ACHN (cell line): Measurements from ENCODE around the gene VPS26C.
"Not testable (repeated sequence)": the region's sequence is repeated elsewhere in the genome, so short reads cannot be mapped to it uniquely, and the experiment has no call there.

Experiments used
- DNase-seq: peaks from one replicate; pipeline ENCODE4 v3.0.0-alpha.2; 2015
- in situ Hi-C: cut with HindIII; loops from 2 replicates; pipeline ENCODE4 v1.10.0; 2017; ENCODE audit warnings: low sequenced_read_pairs, low pct_ligation_motif_present, low pct_unique_long_range_greater_than_20kb

Gene VPS26C

DNA sequence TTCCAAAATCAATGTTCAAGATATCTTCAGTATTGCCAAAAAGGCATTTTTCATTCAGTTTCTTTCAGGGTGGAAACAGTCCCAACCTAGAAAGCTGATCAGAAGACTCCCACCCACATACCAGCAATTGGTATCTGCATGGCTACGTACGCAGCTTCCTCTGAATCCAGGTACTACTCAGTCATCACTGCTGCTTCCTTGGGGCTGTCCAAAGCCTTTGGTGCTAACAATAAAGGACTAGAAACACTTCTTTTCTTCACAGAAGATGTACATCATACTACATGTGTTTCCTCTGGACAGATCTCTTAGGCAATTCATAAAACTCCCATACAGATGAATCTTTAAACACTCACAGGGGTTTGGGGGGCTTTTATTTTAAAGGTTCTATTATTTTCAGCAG is 29.8 kb downstream of the VPS26C start:
- in situ Hi-C loops: no loop called here
- DNase-seq: no peak

DNA sequence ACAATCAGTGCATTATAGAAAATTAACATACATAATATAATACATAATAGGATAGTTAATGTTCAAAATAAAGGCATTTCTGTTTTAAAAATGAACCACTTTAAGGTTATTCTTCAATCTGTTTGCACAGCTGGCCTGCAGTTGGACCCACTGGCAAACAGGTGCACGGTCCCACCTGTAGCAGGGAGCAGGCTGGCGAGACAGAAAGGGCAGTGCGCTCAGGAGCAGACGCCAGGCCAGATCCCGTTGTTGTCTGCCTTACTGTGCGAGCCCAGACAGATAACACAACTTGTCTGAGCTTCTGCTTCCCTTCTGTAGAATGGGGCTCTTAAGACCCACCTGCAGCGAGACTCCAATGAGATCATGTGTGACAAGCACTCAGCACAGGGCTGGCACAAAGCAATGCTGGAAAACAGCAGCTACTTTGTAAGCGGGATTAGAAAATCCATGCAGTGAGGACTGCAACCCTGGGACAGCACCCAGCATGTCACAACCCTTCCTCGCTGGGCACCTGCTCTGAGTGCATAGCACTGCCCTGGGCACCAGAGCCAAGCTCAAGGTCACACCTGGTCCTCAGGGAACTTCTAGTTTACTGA is 33.5 kb downstream of the VPS26C start:
- DNase-seq: no peak
- in situ Hi-C loops: no loop called here

DNA sequence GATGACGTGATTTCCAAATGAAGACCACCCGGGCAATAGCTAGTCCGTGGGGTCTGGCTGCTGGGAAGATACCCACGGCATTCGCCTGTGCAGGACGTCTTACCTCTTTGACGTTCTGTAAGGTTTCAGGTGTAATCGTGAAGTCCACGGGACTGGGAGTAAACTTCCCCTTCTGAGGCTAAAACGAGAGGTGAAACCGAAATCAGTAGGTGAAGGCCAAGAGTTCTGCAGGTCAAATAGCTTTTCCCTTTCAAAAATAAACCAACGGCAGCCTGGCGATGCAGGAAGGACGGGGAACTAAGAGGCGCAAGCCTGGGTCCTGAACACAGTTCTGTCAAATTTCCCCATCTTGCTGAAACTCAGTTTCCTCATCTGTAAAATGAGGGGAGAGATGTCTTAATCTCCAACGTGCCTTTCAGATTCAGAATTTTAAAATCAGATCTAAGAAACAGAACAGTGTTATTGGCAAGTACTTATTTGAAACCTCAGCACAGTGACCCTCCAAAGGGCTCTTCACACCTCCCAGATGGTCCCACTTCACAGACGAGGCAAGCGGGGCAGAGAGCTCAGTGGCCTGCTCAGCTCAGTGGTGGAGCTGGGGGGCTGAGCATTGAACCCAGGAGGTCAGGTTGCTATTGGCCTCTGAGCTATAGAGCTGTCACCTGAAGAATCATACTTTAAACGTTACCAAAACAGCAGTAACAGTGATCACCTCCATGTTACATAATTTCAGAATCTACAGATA is 34.7 kb downstream of the VPS26C start:
- DNase-seq: no peak
- in situ Hi-C loops: no loop called here

DNA sequence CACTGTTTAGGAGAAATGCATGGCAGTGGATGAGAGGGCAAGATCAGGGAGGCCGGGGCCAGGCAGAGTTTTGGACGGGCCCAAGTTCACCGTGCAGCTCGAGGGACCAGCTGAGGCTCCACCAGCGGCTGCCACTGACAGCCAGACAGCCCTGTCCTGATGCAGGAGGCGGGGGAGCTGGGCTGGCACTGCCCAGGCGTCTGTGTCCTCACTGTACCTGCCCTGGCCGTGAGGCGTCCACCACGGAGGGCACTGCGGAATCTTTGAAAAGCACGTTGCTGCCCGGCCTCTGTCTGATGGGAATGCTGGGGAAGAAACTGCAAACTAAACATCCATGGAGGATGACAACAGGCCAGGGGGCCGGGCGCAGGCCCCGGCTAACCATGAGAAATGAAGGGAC is 35.5 kb downstream of the VPS26C start:
- DNase-seq: no peak
- in situ Hi-C loops: no loop called here

DNA sequence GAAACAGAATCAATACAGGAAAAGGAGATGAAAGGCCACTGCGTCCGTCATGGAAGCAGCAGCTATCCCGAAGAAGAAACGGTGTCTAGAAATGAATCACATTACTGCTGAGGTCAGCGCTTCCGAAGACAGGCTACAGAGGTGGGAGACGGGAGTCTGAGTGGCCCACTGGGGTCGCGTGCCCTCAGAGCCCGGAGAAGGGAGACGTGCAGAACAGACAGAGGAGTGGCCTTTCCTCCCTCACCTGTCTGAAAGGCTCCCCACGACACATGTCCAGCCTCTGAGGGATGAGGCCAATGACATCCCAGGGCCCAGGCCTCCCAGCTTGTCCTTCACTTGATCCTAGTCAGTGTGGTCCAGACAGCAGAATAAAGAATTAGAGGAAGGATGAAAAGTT is 35.9 kb downstream of the VPS26C start:
- in situ Hi-C loops: no loop called here
- no peak for DNase-seq

DNA sequence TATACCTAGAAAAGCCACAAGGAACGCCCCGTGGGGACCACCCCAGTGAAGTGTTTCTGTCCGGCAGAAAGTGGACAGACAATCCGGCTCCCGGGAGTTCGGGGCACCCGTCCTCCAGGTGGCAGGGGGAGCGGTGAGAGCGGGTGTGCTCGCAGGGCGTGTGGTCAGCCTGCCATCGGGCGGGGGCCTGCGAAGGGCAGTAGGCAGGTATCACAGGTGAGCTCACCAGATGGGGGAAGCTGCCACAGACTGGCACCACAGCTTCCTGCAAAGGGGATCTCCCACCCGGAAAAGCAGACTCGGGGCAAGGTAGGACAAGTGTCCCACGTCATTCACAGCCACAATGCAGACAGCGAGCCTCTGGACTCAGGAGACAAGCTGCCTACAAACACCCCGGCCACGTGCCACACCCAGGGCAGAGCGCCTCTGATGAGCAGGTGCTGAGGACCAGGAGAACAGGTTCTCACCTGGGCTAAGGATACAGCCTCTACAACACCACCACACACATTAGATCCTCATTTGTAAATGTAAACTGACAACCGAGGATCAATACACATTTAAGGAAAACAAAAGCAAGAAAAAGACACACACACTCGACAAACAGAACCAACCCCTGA is 36.4 kb downstream of the VPS26C start:
- in situ Hi-C loops: no loop called here
- DNase-seq: no peak

DNA sequence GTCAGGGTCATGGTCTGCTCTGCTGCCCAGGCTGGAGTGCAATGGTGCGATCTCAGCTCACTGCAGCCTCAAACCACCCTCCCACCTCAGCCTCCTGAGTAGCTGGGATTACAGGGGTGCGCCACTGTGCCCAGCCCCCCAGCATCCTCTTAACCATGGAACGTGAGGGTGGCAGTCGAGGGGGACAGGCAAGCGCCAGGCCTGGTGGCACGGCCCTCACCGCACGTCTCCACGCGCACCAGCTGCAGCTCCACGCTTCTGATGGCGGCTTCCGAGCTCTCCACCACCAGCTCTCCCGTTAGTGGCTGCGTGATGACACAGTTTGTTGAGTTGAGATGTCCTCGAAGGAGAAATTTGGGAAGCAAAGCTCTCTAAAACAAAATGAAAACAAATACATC is 39.1 kb downstream of the VPS26C start:
- in situ Hi-C loops: no loop called here
- DNase-seq: no peak

DNA sequence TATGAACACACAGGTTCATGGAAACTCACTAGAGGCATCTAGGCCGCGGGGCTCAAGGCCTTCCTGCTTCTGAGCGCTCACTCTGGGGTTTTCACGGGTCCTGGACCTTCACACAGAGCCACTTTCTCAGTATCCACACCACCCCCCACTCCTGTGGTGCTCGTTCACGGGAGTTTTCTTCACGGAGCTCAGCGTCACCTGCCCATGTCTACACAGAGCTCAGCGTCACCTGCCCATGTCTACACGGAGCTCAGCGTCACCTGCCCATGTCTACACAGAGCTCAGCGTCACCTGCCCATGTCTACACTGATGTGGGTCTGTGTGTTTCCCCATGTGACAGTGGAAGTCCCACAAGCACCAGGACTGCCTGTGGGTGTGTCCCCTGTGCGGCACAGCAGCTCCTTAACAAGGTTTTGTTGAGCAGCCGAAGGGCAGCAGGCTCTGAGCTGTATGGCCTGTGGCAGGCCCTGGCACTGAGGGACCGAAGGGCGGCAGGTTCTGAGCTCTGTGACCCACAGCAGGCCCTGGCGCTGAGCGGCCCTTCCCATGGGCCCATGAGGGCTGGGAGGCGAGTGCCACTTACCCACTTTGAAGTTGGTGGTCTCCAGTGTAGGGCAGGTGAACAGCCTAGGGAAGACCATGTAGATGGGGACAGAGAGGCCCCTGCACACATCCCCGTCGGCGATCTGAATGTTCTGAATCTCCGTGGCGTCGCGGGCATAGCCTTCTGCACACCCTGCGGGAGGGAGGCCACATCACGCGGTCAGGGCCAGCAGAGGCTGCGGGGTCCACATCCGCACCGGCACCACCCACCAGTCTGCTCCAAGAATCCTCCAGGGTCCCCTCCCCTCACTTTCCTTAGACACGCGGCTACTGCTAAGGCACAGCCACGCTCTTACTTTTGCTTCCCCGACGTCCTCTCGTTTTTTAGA is 39.8 kb downstream of the VPS26C start:
- no peak for DNase-seq
- in situ Hi-C loops: no loop called here

DNA sequence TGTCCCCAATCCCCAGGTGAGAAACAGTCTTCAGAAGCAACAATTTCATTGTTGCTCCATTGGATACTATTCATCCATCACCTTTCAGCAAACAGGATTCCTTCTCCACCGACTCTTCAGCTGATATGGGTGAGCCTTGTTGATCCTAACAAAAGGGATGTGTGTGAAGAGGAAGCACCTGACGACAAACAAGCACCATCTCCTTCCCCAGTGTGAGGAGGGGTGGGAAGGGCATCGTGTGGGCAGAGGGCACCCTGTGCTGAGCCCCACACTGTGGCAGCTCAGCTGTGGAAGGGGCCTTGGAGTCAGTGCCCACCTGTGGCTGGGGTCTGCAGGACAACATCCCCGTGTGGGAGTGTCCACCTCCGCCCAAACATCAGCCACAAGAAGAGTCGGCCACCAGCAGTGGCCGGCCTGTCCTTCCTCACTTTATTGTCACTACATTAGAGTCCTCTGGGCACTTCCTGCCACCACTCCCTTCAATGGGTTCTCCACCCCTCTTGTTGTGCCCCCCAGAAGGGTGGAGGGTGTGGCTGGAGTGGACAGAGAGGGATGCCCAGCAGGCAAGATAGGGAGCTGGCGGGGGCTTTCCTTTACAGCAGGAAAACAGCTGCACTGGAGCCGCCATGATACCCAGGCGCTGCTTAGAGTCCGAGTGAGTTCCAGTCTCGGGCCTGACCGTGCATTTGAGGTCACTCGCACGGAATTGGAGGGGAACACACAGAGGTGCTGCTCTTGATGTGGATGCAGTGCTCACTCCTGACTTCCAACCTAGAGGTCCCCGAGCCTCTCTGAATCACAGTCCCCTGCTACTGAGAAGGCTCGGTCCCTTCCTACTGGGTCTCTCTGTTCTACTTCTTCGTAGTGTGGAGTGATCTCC is 40.9 kb downstream of the VPS26C start:
- in situ Hi-C loops: no loop called here
- DNase-seq: no peak

DNA sequence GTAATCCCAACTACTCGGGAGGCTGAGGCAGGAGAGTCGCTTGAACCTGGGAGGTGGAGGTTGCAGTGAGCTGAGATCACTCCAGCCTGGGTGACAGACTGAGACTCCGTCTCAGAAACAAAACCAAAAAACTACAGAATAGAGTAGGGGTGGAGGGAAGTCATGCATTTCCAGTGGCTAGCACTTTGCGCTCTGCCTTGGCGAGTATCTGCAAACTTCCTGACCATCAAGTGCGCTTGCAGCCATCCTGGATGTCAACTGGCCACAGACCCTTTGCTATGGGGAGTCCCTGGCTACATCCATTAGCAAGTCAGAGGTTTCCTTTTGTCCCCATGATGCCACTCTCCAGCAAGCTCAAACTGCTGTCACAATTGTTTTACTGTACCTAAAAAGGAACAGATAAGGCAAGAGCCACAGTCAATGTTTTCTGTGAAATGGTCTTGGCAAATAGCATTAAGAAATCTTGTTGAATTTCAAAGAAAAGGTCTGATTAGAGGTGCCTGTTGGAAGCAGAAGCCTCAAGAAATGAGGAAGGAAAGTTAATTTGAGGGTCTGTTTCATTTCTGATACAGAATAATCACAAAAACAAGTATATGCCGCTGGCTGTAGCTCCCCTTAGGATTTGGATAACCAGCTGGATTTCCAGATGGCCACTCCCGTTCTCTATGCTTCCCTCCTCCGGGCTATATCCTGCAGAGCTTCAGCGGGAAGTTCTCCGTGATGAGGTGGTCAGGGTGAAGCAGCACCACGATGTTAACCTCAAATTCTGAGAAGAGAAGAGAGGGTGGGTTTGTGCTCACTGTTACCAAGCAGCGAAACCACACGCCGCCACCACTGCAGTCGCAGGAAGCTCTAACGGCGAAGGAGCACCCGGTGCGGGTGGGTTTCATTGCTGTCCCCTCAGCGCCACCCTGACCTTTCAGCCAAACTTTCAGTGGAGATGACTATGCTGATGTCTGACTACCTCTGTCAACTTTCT is 42.0 kb downstream of the VPS26C start:
- no peak for DNase-seq
- in situ Hi-C loops: no loop called here

DNA sequence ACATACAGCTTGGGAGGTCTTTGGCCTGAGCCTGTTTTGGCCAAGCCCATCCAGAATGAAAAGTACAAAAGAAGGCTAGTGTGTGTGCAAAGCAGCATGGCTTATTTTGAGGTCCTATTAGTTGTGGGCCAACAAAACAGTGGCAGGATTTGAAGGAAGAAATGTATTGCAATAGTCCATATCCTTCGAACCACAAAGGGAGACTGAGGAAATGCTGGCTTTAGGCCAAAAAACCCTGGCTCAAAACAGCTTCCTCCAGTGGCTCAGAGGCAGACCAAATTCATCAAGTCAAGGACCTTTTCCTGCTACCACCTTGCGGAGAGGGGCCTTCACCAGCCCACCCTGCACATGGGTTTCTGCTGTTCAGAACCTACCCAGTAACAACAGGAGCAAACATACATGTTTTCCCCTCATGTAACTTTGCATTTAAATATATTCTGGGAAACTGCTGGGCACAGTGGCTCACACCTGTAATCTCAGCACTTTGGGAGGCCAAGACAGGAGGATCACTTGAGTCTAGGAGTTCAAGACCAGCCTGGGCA is 43.3 kb downstream of the VPS26C start:
- in situ Hi-C loops: no loop called here
- no peak for DNase-seq

DNA sequence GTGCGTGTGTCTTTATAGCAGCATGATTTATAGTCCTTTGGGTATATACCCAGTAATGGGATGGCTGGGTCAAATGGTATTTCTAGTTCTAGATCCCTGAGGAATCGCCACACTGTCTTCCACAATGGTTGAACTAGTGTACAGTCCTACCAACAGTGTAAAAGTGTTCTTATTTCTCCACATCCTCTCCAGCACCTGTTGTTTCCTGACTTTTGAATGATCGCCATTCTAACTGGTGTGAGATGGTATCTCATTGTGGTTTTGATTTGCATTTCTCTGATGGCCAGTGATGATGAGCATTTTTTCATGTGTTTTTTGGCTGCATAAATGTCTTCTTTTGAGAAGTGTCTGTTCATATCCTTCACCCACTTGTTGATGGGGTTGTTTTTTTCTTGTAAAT is 44.9 kb downstream of the VPS26C start:
- DNase-seq, in situ Hi-C loops: not testable (repeated sequence)

DNA sequence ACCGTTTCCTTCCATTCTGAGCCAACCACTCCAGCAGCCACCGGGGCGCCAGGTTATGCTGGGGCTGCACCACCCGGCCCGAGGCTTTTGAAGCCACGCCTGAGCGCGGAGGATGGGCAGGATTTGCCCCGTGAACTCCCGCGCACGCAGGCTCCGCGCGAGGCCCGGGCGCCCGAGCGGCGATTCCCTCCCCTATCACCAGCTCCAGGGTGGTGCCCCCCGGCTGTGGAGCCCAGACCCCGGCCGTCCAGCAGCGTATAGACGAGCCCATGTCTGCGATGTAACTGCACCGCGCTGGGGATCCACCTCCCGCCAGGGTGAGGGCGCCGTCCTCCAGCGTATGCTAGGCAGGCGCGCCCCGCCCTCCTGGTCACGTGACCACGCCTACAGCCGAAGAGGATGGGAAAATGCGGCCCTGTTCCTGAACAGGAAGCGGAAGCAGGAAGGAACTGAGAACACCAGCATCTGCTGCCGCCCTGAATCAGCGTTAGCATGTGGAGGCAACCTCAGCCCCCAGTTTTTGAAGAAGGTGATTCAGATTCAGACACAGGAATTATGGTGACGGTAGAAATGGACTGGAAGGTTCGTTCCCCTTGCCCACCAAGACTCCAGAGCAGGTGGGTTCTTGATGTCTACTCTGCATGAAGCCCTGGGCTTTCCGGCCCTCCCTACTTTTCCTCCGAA is 46.0 kb downstream of the VPS26C start:
- DNase-seq: peak; percentile 90
- in situ Hi-C loops: no loop called here

DNA sequence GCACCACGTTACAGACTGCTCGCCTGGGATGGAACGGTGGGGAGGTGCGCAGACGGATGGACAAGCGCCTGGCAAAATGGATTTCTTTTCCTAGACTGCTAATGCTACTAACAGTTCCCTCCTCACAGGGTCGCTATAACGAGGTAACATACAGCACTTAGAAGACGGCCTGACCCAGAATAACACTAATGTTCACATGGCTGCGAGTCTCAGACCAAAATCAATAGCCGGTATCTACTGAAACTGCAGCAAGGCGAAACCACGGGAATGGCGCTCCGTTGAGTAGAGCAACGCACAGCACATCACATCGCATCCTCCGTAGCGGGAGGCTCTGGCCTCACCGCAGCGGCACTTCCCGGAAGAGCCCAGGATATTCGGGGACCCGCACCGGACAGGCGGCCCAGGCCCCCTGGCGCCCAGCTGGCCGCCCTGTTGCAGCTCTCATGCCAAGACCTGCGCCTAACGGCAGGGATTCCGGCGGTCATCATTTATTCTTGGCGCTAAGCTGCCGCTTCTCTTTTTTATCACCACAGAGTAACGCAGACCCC is 46.6 kb downstream of the VPS26C start:
- peak; percentile 49 for DNase-seq
- in situ Hi-C loops: no loop called here

DNA sequence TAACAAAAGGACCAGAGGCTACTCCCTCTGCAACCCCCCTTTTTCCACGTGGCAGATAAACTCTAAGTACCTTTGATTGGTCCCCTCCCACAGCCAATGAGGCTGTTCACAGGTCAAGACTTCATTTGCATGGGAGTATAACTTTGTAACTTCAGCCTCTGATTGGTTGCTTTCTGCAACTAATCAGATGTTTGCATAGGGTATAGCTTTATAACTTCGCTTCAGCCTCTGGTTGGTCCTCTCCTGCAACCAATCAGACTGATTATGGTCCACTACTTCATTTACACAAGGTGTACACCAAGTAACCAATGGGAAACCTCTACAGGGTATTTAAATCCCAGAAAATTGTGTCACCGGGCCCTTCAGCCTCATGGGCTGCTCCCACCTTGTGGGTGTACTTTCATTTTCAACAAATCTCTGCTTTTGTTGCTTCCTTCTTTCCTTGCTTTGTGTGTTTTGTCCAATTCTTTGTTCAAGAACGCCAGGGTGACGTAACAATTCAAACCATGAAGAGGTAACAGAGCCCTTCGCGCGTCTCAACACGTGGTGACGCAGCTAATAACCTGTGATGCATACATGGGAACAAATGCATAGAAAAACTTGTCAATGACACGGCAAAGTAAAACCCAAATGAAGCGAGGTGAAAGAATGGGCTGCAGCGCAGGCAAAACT is 47.2 kb downstream of the VPS26C start:
- no peak for DNase-seq
- in situ Hi-C loops: no loop called here

DNA sequence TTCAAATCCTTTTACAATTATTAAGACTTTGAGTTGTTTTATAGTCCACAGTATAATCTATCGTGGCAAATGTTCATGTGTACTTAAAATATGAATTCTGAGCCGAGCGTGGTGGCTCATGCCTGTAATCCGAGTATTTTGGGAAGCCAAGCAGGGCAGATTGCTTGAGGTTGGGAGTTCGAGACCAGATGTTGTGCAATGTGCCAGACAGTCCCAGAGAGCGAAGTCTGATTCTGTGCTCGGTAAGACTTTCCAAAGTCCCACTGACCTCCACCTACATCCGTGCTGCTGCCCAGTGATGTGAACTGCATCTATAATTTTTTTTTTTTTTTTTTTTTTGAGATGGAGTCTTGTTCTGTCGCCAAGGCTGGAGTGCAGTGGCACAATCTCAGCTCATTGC is 52.2 kb downstream of the VPS26C start:
- in situ Hi-C loops: no loop called here
- DNase-seq: no peak
